ENCODE measurements around the gene MAPKAP1.

- TF ChIP-seq CTCF (IDR thresholded peaks at IDR 0.05) (no peak), POLR2AphosphoS5 (IDR thresholded peaks at IDR 0.05) (no peak), EP300 (IDR thresholded peaks at IDR 0.05) (no peak)
Measured at GRCh38 chr9:125700791-125701190, 6.2 kb downstream of the MAPKAP1 start.

Measured in gastroesophageal sphincter (tissue), 3 donors.